Measurements from ENCODE around the gene GOLGA3. TPM values are rescaled to one million over a fixed set of nuclear protein-coding genes. Genes with fewer than 3 reads are reported as not detected.

Gene GOLGA3
- polyA plus RNA-seq, 2 donors = 10.6 to 18.1 TPM

GRCh38 chr12:132734206-132734605 lies 94.5 kb downstream of the GOLGA3 start:
- Histone ChIP-seq H3K36me3 (ENCODE audit: control insufficient read depth in 2 of 2, insufficient read depth in 2 of 2, low read length in 1 of 2) (peaks cover 29 to 61% of the 10 kb centered on the region in 2 donors), H3K27ac (ENCODE audit: low read depth in 2 of 2, low read length in 1 of 2) (no peak overlapping the region), H3K9me3 (ENCODE audit: control insufficient read depth in 2 of 2, insufficient read depth in 1 of 2, low read depth in 1 of 2, low read length in 1 of 2) (no peaks in the 10 kb centered on the region), H3K27me3 (ENCODE audit: control insufficient read depth in 1 of 2, insufficient read depth in 2 of 2, low read length in 2 of 2) (no peaks in the 10 kb centered on the region), H3K4me3 (ENCODE audit: low read depth in 1 of 2, low read length in 2 of 2) (no peak overlapping the region), H3K4me1 (ENCODE audit: control insufficient read depth in 2 of 2, insufficient read depth in 2 of 2, low read length in 1 of 2) (no peaks in the 10 kb centered on the region)
- WGBS, 2 donors = 79 to 82% methylated on average over 10 of the region's 10 CpGs

GRCh38 chr12:132731574-132731973 lies 97.1 kb downstream of the GOLGA3 start:
- Histone ChIP-seq H3K36me3 (ENCODE audit: control insufficient read depth in 2 of 2, insufficient read depth in 2 of 2, low read length in 1 of 2) (peaks cover 31 to 66% of the 10 kb centered on the region in 2 donors), H3K4me3 (ENCODE audit: low read depth in 1 of 2, low read length in 2 of 2) (no peak overlapping the region), H3K27ac (ENCODE audit: low read depth in 2 of 2, low read length in 1 of 2) (no peak overlapping the region), H3K4me1 (ENCODE audit: control insufficient read depth in 2 of 2, insufficient read depth in 2 of 2, low read length in 1 of 2) (no peaks in the 10 kb centered on the region), H3K9me3 (ENCODE audit: control insufficient read depth in 2 of 2, insufficient read depth in 1 of 2, low read depth in 1 of 2, low read length in 1 of 2) (no peaks in the 10 kb centered on the region), H3K27me3 (ENCODE audit: control insufficient read depth in 1 of 2, insufficient read depth in 2 of 2, low read length in 2 of 2) (no peaks in the 10 kb centered on the region)
- 83 to 88% methylated on average over 17 of the region's 17 CpGs for WGBS, 2 donors

GRCh38 chr12:132730353-132730752 lies 98.3 kb downstream of the GOLGA3 start:
- Histone ChIP-seq H3K36me3 (ENCODE audit: control insufficient read depth in 2 of 2, insufficient read depth in 2 of 2, low read length in 1 of 2) (peaks cover 25 to 64% of the 10 kb centered on the region in 2 donors), H3K9me3 (ENCODE audit: control insufficient read depth in 2 of 2, insufficient read depth in 1 of 2, low read depth in 1 of 2, low read length in 1 of 2) (no peaks in the 10 kb centered on the region), H3K4me1 (ENCODE audit: control insufficient read depth in 2 of 2, insufficient read depth in 2 of 2, low read length in 1 of 2) (no peaks in the 10 kb centered on the region), H3K4me3 (ENCODE audit: low read depth in 1 of 2, low read length in 2 of 2) (no peak overlapping the region), H3K27ac (ENCODE audit: low read depth in 2 of 2, low read length in 1 of 2) (no peak overlapping the region), H3K27me3 (ENCODE audit: control insufficient read depth in 1 of 2, insufficient read depth in 2 of 2, low read length in 2 of 2) (no peaks in the 10 kb centered on the region)
- 95 to 96% methylated on average over 11 of the region's 11 CpGs for WGBS, 2 donors

- H3K4me1 ChIP-seq (ENCODE audit: control insufficient read depth in 2 of 2, insufficient read depth in 2 of 2, low read length in 1 of 2) = no peaks in the 10 kb centered on the region
- H3K27me3 ChIP-seq (ENCODE audit: control insufficient read depth in 1 of 2, insufficient read depth in 2 of 2, low read length in 2 of 2) = no peaks in the 10 kb centered on the region
- H3K27ac ChIP-seq (ENCODE audit: low read depth in 2 of 2, low read length in 1 of 2) = no peak overlapping the region
- H3K36me3 ChIP-seq (ENCODE audit: control insufficient read depth in 2 of 2, insufficient read depth in 2 of 2, low read length in 1 of 2) = peaks cover 23 to 64% of the 10 kb centered on the region in 2 donors
- WGBS, 2 donors = 87 to 90% methylated on average over 24 of the region's 24 CpGs
- H3K9me3 ChIP-seq (ENCODE audit: control insufficient read depth in 2 of 2, insufficient read depth in 1 of 2, low read depth in 1 of 2, low read length in 1 of 2) = no peaks in the 10 kb centered on the region
- H3K4me3 ChIP-seq (ENCODE audit: low read depth in 1 of 2, low read length in 2 of 2) = no peak overlapping the region
Measured at GRCh38 chr12:132729541-132730320, 98.9 kb downstream of the GOLGA3 start.

- 91 to 92% methylated on average over 7 of the region's 7 CpGs for WGBS, 2 donors
- Histone ChIP-seq H3K4me1 (ENCODE audit: control insufficient read depth in 2 of 2, insufficient read depth in 2 of 2, low read length in 1 of 2) (no peaks in the 10 kb centered on the region), H3K9me3 (ENCODE audit: control insufficient read depth in 2 of 2, insufficient read depth in 1 of 2, low read depth in 1 of 2, low read length in 1 of 2) (no peaks in the 10 kb centered on the region), H3K27me3 (ENCODE audit: control insufficient read depth in 1 of 2, insufficient read depth in 2 of 2, low read length in 2 of 2) (no peaks in the 10 kb centered on the region), H3K27ac (ENCODE audit: low read depth in 2 of 2, low read length in 1 of 2) (no peak overlapping the region), H3K36me3 (ENCODE audit: control insufficient read depth in 2 of 2, insufficient read depth in 2 of 2, low read length in 1 of 2) (peaks cover 23 to 63% of the 10 kb centered on the region in 2 donors), H3K4me3 (ENCODE audit: low read depth in 1 of 2, low read length in 2 of 2) (no peak overlapping the region)
Measured at GRCh38 chr12:132728502-132728901, 100.2 kb downstream of the GOLGA3 start.

GRCh38 chr12:132727091-132727794 lies 101.4 kb downstream of the GOLGA3 start:
- WGBS, 2 donors = 93 to 94% methylated on average over 37 of the region's 37 CpGs
- H3K27ac ChIP-seq (ENCODE audit: low read depth in 2 of 2, low read length in 1 of 2) = no peak overlapping the region
- no peaks in the 10 kb centered on the region for H3K9me3 ChIP-seq (ENCODE audit: control insufficient read depth in 2 of 2, insufficient read depth in 1 of 2, low read depth in 1 of 2, low read length in 1 of 2)
- peaks cover 26 to 57% of the 10 kb centered on the region in 2 donors for H3K36me3 ChIP-seq (ENCODE audit: control insufficient read depth in 2 of 2, insufficient read depth in 2 of 2, low read length in 1 of 2)
- H3K4me1 ChIP-seq (ENCODE audit: control insufficient read depth in 2 of 2, insufficient read depth in 2 of 2, low read length in 1 of 2) = no peaks in the 10 kb centered on the region
- H3K4me3 ChIP-seq (ENCODE audit: low read depth in 1 of 2, low read length in 2 of 2) = no peak overlapping the region
- no peaks in the 10 kb centered on the region for H3K27me3 ChIP-seq (ENCODE audit: control insufficient read depth in 1 of 2, insufficient read depth in 2 of 2, low read length in 2 of 2)

- Histone ChIP-seq H3K4me1 (ENCODE audit: control insufficient read depth in 2 of 2, insufficient read depth in 2 of 2, low read length in 1 of 2) (no peaks in the 10 kb centered on the region), H3K4me3 (ENCODE audit: low read depth in 1 of 2, low read length in 2 of 2) (no peak overlapping the region), H3K9me3 (ENCODE audit: control insufficient read depth in 2 of 2, insufficient read depth in 1 of 2, low read depth in 1 of 2, low read length in 1 of 2) (no peaks in the 10 kb centered on the region), H3K36me3 (ENCODE audit: control insufficient read depth in 2 of 2, insufficient read depth in 2 of 2, low read length in 1 of 2) (peaks cover 22 to 50% of the 10 kb centered on the region in 2 donors), H3K27ac (ENCODE audit: low read depth in 2 of 2, low read length in 1 of 2) (no peak overlapping the region), H3K27me3 (ENCODE audit: control insufficient read depth in 1 of 2, insufficient read depth in 2 of 2, low read length in 2 of 2) (no peaks in the 10 kb centered on the region)
- WGBS, 2 donors = 95 to 98% methylated on average over 12 of the region's 12 CpGs
Measured at GRCh38 chr12:132726386-132726785, 102.3 kb downstream of the GOLGA3 start.

- H3K9me3 ChIP-seq (ENCODE audit: control insufficient read depth in 2 of 2, insufficient read depth in 1 of 2, low read depth in 1 of 2, low read length in 1 of 2) = no peaks in the 10 kb centered on the region
- H3K4me3 ChIP-seq (ENCODE audit: low read depth in 1 of 2, low read length in 2 of 2) = no peak overlapping the region
- 85 to 86% methylated on average over 30 of the region's 30 CpGs for WGBS, 2 donors
- H3K4me1 ChIP-seq (ENCODE audit: control insufficient read depth in 2 of 2, insufficient read depth in 2 of 2, low read length in 1 of 2) = no peaks in the 10 kb centered on the region
- no peak overlapping the region for H3K27ac ChIP-seq (ENCODE audit: low read depth in 2 of 2, low read length in 1 of 2)
- peaks cover 22 to 52% of the 10 kb centered on the region in 2 donors for H3K36me3 ChIP-seq (ENCODE audit: control insufficient read depth in 2 of 2, insufficient read depth in 2 of 2, low read length in 1 of 2)
- H3K27me3 ChIP-seq (ENCODE audit: control insufficient read depth in 1 of 2, insufficient read depth in 2 of 2, low read length in 2 of 2) = no peaks in the 10 kb centered on the region
Measured at GRCh38 chr12:132724506-132725241, 104.0 kb downstream of the GOLGA3 start.

GRCh38 chr12:132723764-132724140 lies 104.9 kb downstream of the GOLGA3 start:
- no peak overlapping the region for H3K27ac ChIP-seq (ENCODE audit: low read depth in 2 of 2, low read length in 1 of 2)
- H3K36me3 ChIP-seq (ENCODE audit: control insufficient read depth in 2 of 2, insufficient read depth in 2 of 2, low read length in 1 of 2) = peaks cover 22 to 59% of the 10 kb centered on the region in 2 donors
- no peaks in the 10 kb centered on the region for H3K4me1 ChIP-seq (ENCODE audit: control insufficient read depth in 2 of 2, insufficient read depth in 2 of 2, low read length in 1 of 2)
- 92 to 93% methylated on average over 2 of the region's 2 CpGs for WGBS, 2 donors
- no peak overlapping the region for H3K4me3 ChIP-seq (ENCODE audit: low read depth in 1 of 2, low read length in 2 of 2)
- no peaks in the 10 kb centered on the region for H3K27me3 ChIP-seq (ENCODE audit: control insufficient read depth in 1 of 2, insufficient read depth in 2 of 2, low read length in 2 of 2)
- no peaks in the 10 kb centered on the region for H3K9me3 ChIP-seq (ENCODE audit: control insufficient read depth in 2 of 2, insufficient read depth in 1 of 2, low read depth in 1 of 2, low read length in 1 of 2)

Data from esophagus (tissue), 2 donors.